ENCODE data around the gene STAT6.

The STAT6 gene

GRCh38 chr12:57069523-57069922 lies 41.6 kb downstream of the STAT6 start:
- Histone ChIP-seq H3F3A (ENCODE audit: low read depth) (0 out of 2 replicates have a peak, but pooled peaks cover 3% of the 10 kb centered on the region), H3K4me1 (ENCODE audit: insufficient read depth, low read length, poor library complexity, severe bottlenecking) (no peaks in the 10 kb centered on the region), H3K27me3 (ENCODE audit: insufficient read depth, low read length, poor library complexity, severe bottlenecking) (no peaks in the 10 kb centered on the region), H4K20me1 (ENCODE audit: insufficient read depth, low read length, poor library complexity, severe bottlenecking) (no peaks in the 10 kb centered on the region), H2AFZ (ENCODE audit: low read length) (no peak overlapping the region), H3K36me3 (ENCODE audit: insufficient read depth, low read length) (peaks cover 48% of the 10 kb centered on the region; the same call in 1 of the 2 replicates), H3K4me3 (ENCODE audit: low read length, poor library complexity, severe bottlenecking) (no peak overlapping the region), H3K4me2 (ENCODE audit: low read depth, low read length, poor library complexity, severe bottlenecking) (no peak overlapping the region), H3K9me2 (replicated peaks; ENCODE audit: low read depth, low read length) (no peaks in the 10 kb centered on the region), H3K9me3 (ENCODE audit: insufficient read depth, low read depth, low read length) (no peaks in the 10 kb centered on the region), H3K9ac (ENCODE audit: low read depth, low read length, poor library complexity, severe bottlenecking) (no peak overlapping the region), H3K79me2 (ENCODE audit: insufficient read depth, low read length) (peaks cover 15% of the 10 kb centered on the region)
- TF ChIP-seq, protein P1, sequence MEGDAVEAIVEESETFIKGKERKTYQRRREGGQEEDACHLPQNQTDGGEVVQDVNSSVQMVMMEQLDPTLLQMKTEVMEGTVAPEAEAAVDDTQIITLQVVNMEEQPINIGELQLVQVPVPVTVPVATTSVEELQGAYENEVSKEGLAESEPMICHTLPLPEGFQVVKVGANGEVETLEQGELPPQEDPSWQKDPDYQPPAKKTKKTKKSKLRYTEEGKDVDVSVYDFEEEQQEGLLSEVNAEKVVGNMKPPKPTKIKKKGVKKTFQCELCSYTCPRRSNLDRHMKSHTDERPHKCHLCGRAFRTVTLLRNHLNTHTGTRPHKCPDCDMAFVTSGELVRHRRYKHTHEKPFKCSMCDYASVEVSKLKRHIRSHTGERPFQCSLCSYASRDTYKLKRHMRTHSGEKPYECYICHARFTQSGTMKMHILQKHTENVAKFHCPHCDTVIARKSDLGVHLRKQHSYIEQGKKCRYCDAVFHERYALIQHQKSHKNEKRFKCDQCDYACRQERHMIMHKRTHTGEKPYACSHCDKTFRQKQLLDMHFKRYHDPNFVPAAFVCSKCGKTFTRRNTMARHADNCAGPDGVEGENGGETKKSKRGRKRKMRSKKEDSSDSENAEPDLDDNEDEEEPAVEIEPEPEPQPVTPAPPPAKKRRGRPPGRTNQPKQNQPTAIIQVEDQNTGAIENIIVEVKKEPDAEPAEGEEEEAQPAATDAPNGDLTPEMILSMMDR (conservative IDR thresholded peaks at IDR 0.05; ENCODE audit: low read length), result peak; percentile 95
- TF ChIP-seq EZH2phosphoT487 (IDR thresholded peaks at IDR 0.05; ENCODE audit: borderline replicate concordance), result no peak

- TF ChIP-seq, protein P1 (conservative IDR thresholded peaks at IDR 0.05; ENCODE audit: low read length), result no peak
- TF ChIP-seq EZH2phosphoT487 (IDR thresholded peaks at IDR 0.05; ENCODE audit: borderline replicate concordance), result no peak
Observed at GRCh38 chr12:57066245-57066644, 44.9 kb downstream of the STAT6 start.

DNA sequence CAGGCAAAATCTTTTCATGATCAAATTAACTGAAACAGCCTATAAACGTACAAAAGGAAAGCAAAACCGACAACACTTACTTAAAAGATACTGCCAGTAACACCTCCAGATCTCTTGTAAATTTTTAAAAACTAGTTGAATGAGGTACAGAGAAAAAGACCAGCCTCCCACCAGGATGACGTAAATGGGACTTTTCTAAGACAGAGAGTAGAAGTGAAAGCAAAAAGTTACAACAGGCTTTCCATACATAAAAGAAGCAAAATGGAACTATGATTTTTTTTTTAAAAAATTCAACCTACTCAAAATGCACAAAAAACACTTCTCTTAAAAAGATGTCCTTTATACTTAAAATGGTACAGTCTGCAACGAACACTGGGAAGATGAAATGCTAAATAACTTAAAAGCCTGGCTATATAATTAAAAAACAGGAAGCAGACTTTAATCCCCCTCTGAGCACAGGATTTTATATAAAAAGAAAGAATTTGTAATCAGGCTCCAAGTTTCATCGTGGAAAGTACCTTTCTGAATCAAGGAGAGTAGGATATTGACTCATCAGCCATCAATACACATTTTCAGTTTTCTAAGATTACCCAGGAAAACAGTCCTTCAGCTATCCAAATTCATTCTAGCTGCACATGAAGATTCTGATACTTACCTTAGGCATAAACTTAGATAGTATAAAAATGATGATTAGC lies 47.0 kb downstream of the STAT6 start:
- no peak overlapping the region for H3K4me3 ChIP-seq (ENCODE audit: low read length, poor library complexity, severe bottlenecking)
- no peak overlapping the region for H3K4me2 ChIP-seq (ENCODE audit: low read depth, low read length, poor library complexity, severe bottlenecking)
- no peaks in the 10 kb centered on the region for H3K4me1 ChIP-seq (ENCODE audit: insufficient read depth, low read length, poor library complexity, severe bottlenecking)

More at GRCh38 chr12:57066245-57066644, 44.9 kb downstream of the STAT6 start:
- Histone ChIP-seq H3K27me3 (ENCODE audit: insufficient read depth, low read length, poor library complexity, severe bottlenecking) (no peaks in the 10 kb centered on the region), H3K4me2 (ENCODE audit: low read depth, low read length, poor library complexity, severe bottlenecking) (no peak overlapping the region), H3K79me2 (ENCODE audit: insufficient read depth, low read length) (no peaks in the 10 kb centered on the region), H3K4me3 (ENCODE audit: low read length, poor library complexity, severe bottlenecking) (no peak overlapping the region), H3K4me1 (ENCODE audit: insufficient read depth, low read length, poor library complexity, severe bottlenecking) (no peaks in the 10 kb centered on the region), H4K20me1 (ENCODE audit: insufficient read depth, low read length, poor library complexity, severe bottlenecking) (no peaks in the 10 kb centered on the region), H3K36me3 (ENCODE audit: insufficient read depth, low read length) (peaks cover 44% of the 10 kb centered on the region; the same call in 1 of the 2 replicates), H2AFZ (ENCODE audit: low read length) (no peak overlapping the region), H3K9me2 (replicated peaks; ENCODE audit: low read depth, low read length) (no peaks in the 10 kb centered on the region), H3K9me3 (ENCODE audit: insufficient read depth, low read depth, low read length) (no peaks in the 10 kb centered on the region), H3F3A (ENCODE audit: low read depth) (peaks cover 3% of the 10 kb centered on the region; the same call in 1 of the 2 replicates), H3K9ac (ENCODE audit: low read depth, low read length, poor library complexity, severe bottlenecking) (no peak overlapping the region)

More for the DNA sequence above, 47.0 kb downstream of the STAT6 start:
- Histone ChIP-seq H3F3A (ENCODE audit: low read depth) (no peaks in the 10 kb centered on the region; the same call in 1 of the 2 replicates), H2AFZ (ENCODE audit: low read length) (no peak overlapping the region), H4K20me1 (ENCODE audit: insufficient read depth, low read length, poor library complexity, severe bottlenecking) (no peaks in the 10 kb centered on the region), H3K79me2 (ENCODE audit: insufficient read depth, low read length) (no peaks in the 10 kb centered on the region), H3K9me2 (replicated peaks; ENCODE audit: low read depth, low read length) (no peaks in the 10 kb centered on the region), H3K9ac (ENCODE audit: low read depth, low read length, poor library complexity, severe bottlenecking) (no peak overlapping the region), H3K36me3 (ENCODE audit: insufficient read depth, low read length) (peaks cover 43% of the 10 kb centered on the region; the same call in 1 of the 2 replicates), H3K27me3 (ENCODE audit: insufficient read depth, low read length, poor library complexity, severe bottlenecking) (no peaks in the 10 kb centered on the region), H3K9me3 (ENCODE audit: insufficient read depth, low read depth, low read length) (no peaks in the 10 kb centered on the region)
- TF ChIP-seq, protein P1 (conservative IDR thresholded peaks at IDR 0.05; ENCODE audit: low read length), result no peak
- no peak for TF ChIP-seq EZH2phosphoT487 (IDR thresholded peaks at IDR 0.05; ENCODE audit: borderline replicate concordance)
